Measurements from ENCODE around the gene ADI1.
"Not testable (repeated sequence)": the region's sequence is repeated elsewhere in the genome, so short reads cannot be mapped to it uniquely, and the experiment has no call there.

ADI1 gene

DNA sequence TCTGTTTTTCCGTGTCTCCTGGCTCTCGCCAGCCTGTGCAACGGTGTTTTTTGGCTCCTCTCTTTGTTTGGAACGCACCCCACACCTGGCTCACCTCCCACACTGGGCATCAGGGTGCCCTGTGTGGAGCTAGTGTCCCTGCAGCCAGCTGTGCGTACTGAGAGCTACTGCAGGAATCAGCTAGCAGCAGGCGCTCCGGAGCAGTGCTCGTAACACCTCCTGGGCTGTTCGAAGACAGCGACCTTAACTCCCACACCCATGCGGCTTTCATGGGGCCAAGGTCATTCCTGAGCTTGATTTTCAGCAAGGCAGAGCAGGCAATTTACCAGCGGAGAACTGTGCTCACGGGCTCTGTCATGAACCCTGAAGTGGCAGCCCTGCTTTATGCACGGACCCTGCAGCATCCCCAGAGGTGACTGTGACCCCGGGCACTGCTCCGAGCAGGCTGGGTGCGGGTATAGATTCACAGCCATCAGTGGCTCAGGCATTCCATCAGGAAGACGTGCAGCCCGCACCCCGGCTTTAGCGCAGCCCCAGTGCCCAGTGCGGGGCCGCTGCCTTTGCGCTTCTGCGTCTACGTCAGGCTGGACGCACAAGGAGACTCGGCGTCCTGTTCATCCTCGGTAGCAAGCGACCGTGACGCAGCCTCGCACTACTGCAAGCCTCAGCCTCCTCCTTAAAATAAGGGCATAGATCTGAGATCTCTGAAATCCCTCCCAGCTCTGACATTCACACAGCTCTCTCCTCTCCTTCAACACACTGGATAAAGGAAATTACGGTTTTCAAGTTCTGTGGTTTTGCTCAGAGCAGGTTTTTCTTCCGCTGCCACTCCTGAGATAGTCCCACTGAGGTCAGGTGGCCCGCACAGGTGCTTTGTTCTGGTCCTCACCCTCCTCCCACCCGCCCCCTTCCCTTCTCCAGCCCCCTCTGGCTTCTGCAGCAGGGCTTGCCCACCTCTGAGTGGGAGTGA is 58.2 kb downstream of the ADI1 start:
- no peak for DNase-seq

DNA sequence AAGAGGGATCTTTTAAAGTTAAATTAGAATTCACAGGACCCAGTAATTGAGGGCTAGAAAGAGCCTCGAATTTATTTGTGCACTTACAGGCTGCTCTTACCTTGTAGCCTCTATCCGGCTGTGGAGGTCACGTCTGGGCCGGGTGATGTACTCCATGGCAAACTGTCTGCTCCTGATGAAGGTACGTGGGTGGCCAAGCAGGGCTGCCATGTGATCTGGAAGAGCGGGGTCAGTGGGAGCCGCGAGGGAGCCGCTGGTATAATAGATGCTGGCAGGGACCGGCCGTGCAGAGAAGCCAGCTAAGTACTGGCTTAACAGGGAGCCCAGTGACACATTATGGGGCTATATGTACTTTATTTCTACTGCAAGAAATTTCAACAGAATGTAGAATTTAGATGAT is 59.2 kb downstream of the ADI1 start:
- no peak for DNase-seq

DNA sequence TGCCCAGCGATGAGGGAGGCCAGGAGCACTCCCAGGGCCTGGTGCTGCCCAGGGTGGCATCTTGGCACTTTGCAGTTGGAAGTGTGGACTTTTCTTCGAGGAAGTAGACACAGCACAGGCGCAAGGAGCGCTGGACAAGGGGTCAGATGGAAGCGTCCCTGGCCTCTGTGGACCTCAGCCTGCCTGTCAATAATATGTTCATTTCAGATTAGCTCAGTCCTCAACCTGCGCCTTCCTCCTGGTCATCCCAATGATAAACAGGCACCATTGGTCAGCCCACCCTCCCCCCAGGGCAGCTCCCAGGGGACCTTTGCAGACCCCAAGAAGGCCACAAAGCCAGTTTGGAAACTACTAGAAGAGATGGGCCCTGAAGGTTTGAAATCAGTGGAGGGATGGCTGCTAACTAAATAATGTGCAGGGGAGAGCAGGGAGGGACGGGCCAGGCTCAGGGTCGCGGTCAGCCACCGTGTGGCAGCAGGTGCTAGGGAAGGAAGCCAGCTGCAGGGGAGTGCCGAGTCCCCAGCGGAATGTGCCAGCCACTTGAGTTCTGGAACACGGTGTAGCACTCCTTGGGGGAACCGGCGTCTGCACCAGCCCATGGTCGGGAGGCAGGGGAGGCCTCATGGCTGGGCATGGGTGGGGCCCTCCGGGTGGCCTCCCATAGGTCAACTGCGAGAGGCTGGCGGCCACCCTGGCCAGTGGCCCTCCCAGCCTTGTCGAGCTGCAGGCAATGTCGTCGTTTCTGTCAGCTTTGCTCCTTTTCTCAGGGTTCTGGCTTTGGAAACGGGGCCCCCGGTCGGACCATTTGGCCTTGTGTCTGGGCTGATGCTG is 59.9 kb downstream of the ADI1 start:
- DNase-seq, result no peak

DNA sequence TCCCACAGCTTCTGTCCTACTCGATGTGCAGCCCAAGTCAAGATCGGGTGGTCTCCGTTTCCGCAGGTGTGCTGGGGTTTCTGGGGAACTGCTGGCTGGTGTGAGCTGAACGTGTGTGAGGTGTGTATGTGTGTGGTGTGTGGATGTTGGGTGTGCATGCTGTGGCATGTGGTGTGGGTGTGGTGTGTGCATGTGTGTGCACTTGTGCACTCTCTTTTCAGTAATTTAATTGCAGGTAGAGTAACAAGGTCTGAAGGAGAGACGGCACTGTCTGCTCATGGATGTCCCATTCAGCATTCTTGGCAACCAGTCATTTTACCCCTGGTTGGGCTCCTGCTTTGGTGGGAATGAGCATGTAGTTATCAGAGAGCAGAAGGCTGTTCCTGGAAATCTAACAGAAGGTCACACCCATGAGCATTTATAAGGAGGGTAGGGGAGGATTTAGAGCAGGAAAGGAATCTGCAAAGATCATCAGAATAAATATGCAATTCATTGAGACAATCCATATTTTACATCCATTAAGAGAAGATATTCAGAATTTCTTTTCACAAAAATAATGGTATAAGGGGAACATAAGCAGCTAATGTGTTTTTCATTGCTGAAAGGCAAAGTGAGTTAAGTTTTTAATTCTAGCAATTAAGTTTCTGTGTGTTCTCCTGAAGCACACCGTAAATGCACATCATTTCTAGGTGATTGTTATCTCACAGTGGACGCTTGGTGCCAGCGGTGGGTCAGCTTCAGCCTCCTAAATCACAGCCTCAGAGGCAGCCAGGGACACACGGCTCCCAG is 60.7 kb downstream of the ADI1 start:
- DNase-seq, result no peak

DNA sequence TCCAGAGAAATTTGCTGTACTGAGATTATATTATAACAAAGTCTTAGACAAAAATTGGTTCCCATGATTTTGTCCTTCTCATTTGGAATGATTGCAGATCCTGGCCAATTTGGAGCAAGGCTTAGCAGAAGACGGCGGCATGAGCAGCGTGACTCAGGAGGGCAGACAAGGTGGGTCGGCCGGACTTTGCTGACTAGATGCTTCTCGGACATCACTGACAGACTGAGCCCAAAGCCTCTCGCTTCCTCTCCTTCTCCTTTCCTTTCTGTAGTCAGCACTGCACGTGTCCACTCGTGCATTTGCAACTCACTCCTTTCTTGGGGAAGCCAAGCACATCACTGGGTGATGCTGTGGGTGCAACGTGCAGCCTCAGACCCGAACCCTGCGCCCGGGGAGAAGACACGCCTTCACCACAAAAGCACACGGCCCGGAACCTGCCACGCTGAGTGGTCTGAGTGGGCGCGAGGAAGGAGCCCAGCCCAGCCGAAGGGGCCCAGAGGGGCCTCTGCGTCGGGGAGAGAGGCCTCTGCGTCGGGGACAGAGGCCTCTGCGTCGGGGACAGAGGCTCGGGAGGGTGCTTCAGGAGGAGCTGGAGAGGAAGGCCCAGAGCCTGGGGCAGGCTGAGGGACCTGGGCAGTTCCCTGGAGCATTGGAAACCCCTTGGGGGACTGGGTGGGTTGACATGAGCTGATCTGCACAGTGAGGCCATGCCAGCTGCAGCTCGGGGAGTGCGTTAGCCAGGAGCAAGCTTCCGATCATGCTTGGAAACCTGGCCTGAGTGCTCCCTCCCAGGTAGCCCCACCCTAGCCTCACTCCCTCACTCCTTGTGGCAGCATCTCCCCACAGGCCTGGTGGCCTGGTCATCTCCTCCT is 61.6 kb downstream of the ADI1 start:
- no peak for DNase-seq

DNA sequence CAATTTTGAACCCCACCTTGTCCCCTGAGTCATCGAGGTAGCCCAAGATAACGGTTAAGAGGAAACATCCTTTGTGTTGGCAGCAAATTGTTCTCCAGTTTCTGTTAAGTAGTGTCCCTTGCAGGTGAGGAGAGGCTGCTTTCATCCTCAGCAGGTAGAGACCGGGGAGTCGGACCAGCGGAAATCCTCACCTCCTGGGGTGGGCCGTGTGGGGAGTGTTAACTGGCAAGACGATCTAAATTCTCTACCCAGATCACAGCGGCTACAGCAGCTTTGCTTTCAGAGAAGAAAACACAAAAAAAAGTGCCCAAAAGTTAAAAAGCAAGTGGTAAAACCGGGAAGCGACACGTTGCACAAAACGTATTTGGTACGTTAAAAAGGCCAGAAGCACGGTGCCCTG is 63.2 kb downstream of the ADI1 start:
- no peak for DNase-seq

DNA sequence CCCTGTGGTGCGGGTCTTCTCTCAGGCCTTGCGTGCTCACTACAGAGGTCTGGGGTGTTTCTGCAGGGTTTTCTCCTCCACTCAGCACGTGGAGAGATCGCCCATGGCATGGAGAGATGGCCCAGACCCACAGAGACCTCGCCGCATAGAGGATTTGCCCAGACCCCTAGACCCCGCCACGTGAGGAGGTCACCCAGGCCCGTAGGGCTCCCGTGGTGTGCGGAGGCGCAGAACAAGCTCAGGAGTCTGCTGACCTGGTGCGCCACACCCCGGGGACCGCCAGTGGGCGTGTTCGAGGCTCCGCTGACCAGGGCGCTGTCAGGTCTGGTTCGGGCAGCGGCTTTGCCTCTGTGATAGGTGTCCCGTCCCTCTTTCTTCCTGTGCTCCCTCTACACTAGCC is 64.5 kb downstream of the ADI1 start:
- no peak for DNase-seq

DNA sequence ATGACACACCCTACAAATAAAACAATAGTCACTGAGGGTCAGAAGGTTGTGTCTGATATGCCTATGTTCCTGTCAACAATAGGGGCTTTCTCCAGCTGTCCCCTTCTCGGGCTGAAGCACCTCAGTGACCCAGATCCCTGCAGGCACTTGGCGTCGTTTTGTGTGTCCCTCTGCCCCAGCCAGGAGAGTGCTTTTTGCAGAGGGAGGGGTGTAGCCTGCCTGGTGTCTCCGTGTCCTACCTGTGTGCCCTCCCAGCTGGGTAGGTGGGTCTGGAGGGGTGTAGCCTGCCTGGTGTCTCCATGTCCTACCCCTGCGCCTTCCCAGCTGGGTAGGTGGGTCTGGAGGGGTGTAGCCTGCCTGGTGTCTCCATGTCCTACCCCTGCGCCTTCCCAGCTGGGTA is 65.3 kb downstream of the ADI1 start:
- not testable (repeated sequence) for DNase-seq

DNA sequence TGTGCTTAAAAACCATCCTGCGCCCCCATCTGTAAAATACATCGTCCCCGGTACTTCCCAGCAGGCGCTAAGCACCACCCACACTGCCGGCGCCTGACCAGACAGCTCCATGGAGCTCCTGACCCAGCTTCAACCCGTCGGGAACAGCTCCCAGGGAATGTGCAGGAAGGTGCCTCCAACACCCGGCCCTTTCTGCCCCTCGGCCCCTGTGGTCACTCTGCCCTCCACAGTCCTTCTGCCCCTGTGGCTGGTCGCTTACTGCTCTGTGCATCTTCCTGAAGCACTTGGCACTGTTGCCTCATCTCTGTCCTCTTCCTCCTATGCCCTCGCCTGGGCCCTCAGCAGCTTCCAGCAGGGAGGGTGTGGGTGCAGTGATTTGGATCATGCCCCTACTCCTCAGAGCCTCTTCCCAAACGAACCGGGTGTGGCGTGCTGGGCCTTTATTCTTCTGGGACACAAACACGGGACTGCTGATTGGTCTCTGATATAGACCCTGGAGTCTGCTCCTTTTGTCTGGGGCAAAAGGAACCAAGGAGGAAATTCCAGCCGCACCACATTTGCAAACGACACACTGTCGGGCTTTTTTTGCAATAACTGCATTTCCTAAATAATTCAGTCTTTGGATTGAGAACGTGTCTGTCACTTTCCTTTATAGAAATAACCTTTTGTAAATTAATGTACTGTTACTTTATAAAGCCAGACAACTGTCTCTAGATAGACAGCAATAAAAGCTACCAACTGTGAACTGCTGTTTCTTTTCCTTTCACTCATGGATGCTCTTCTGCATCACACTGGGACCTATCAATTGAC is 65.9 kb downstream of the ADI1 start:
- no peak for DNase-seq

DNA sequence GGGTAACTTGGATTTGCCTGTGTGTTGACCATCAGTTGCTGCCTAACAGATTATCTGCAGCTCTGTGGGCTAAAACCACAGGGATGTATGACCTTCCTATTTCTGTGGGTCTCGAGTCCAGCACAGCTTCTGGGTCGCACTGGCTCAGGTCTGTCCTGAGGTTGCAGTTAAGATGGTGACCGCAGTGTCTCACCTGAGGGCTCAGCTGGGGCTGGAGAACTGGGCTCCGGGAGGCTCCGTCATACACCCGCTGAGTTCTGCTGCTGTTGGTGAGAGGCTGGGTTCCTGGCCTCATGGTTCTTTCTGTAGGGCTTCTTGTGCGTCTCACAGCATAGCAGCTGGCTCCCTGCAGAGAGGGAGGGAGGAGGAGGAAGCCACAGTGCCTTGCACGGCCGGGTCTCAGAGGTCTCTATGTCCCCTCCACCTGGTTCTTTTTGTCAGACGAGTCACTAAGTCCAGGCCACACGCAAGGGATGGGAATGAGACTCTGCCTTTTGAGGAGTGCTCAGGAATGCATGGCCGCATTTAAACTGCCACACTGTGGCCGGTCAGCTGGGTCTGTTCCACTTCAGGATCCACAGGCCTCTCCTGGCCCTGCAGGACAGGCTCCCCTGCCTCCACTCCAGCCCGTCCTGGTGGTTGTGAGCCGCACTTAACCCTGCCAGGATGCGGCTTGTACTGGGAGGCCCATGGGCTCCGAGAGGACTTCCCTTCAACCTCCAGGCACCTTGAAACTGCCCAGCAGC is 67.2 kb downstream of the ADI1 start:
- DNase-seq, result no peak

DNA sequence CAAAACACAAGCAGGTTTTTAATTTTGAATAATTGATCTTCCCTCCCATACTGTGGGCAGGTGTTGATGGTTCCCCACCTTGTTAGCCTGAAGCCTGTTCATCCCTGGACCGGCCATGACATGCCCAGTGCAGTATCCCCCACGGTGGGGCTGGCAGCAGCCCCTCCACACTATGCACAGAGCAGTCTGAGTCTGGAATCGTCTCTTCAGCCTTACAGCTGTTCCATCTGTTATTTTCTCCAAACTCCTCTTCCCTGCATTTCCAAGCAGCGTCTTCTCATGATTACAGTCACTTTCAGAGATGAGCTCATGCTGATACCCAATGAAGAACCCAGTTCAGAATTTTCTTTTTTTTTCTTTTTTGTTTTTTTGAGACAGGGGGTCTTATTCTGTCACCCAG is 68.2 kb downstream of the ADI1 start:
- DNase-seq, result no peak

DNA sequence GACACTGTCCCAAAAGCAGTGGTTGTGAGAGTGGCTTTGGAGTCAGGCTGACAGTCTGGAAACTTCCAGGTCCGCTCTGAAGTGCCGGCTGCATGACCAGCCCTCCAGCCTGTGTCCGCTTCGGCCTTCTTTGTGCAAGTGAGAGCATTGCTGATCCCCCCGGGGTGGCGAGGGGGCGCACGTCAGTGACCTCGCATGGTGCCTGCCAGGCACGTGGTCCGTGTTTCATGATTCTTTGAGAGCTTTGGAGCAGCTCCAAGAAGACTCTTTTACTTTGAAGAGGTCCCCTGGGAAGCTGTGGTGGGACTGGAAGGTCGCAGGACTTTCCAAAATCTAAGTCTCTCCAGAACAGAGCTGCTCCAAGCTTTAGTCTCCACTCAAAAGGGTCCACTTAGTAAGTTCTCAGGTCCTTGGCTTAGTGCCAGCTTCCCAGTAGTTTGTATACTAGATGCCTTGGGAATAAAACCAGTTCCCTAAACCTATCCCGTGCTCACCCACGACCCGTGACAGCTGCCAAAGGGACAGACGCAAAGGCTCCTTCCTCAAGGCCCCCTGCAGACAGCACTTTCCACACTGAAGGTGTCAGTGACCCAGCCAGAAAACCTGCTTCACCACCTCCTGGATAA is 68.8 kb downstream of the ADI1 start:
- DNase-seq, result no peak

DNA sequence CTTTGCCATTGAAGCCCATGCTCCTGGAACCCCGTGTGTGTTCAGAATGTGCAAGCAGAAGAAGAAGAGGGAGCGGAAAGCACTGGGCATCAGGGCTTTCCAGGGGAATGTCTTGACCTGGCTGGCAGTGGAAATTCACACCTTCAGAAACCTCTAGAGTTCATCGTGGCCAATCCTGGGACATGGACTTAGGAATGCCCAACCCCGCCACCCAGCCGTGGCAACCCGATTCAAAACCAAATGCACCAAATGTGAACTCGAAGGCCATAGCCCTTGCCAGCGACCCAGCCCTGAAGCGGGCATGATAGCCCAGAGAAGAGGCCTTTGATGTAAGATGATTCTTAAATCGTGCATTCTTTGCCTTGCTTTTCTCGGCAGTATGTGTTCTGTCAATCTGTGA is 69.4 kb downstream of the ADI1 start:
- DNase-seq, result no peak

DNA sequence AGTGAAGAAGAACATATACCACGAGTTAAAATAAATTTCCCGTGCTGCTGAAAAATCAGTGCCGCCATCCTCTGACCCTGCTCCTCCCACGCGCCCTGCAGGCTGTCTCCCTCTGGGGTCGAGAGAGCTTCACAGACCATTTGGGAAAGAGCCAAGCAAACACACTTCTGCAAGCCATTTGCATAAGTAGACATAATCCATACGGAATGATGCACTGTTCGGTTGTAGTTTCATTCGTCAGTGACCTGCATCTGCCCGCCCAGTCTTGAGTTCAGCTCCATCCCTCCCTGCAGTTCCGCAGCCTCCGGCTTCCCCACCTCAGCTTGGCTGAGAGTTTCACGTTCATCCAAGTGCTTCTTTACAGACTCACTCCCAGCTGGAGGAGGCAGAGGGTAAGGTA is 70.2 kb downstream of the ADI1 start:
- DNase-seq, result no peak

DNA sequence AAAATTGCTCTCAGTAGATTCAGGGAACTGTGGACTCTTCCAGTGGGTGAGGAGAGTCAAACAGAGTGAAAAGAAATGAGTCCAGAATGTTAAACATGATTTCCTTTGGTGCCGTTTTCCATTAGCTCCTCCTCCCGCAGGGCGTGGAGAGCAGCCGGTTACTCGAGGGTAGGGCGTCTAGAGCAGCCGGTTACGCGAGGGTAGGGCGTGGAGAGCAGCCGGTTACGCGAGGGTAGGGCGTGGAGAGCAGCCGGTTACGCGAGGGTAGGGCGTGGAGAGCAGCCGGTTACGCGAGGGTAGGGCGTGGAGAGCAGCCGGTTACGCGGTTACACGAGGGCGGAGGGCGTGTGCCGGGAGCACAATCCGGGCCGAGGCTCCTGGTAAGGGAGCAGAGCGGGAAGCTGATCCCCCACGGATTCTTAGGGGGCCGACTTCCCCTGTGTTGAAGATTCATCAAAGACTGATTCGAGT is 70.9 kb downstream of the ADI1 start:
- not testable (repeated sequence) for DNase-seq

DNA sequence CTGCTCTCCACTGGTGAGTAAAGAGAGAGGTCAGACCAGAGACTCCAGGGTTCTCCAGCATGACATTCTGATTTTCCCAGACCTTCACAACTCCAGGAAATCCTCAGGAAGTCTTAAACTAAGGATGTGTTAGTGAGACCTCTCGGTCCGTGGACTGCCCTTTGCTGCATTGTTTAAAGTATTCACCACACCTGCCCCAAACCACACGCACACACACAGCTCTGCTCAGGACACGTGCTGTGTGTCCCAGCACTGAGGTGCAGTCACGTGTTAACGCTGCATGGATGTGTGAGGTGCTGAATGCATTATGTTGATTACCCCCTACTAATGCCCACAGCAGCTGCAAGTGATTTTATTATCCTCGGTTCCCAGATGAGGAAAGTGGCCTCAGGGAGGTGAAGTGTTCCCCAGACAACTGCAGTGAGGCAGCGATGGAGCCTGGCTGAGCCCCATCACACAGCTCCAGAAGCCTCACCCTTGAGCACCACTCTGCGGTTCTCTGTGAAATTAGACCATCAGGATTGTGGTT is 71.5 kb downstream of the ADI1 start:
- DNase-seq, result no peak
